Measurements from ENCODE around the gene APBA3.
A peak's percentile ranks its signal among the peaks of the same experiment; 100 is the strongest.

The APBA3 gene

GRCh38 chr19:3788996-3789778 is 27.7 kb upstream of the APBA3 start:
- no peaks in the 10 kb centered on the region for H3K36me3 ChIP-seq (ENCODE audit: control insufficient read depth in 1 of 2, insufficient read depth in 2 of 2, low read length in 2 of 2)
- H3K9ac ChIP-seq (ENCODE audit: low read depth in 1 of 2, low read length in 2 of 2): no peak overlapping the region
- no peak overlapping the region for H3K27ac ChIP-seq (ENCODE audit: low read depth, low read length)
- H3K9me3 ChIP-seq (ENCODE audit: control insufficient read depth in 1 of 2, low read length in 2 of 2): no peaks in the 10 kb centered on the region
- peaks cover 0 to 4% of the 10 kb centered on the region in 2 donors for H3K4me1 ChIP-seq (ENCODE audit: control insufficient read depth in 1 of 2, insufficient read depth in 2 of 2, low read length in 2 of 2)
- peaks cover 6 to 11% of the 10 kb centered on the region in 2 donors for H3K27me3 ChIP-seq (ENCODE audit: control insufficient read depth in 1 of 2, insufficient read depth in 2 of 2, low read length in 2 of 2)
- H3K4me3 ChIP-seq (ENCODE audit: low read depth in 1 of 2, low read length in 2 of 2): no peak overlapping the region

- Histone ChIP-seq H3K27me3 (ENCODE audit: control insufficient read depth in 1 of 2, insufficient read depth in 2 of 2, low read length in 2 of 2) (peaks cover 6 to 11% of the 10 kb centered on the region in 2 donors), H3K4me1 (ENCODE audit: control insufficient read depth in 1 of 2, insufficient read depth in 2 of 2, low read length in 2 of 2) (peaks cover 0 to 4% of the 10 kb centered on the region in 2 donors), H3K4me3 (ENCODE audit: low read depth in 1 of 2, low read length in 2 of 2) (peak within 1 kb of the TSS; percentile 46 to 63), H3K9ac (ENCODE audit: low read depth in 1 of 2, low read length in 2 of 2) (no peak within 1 kb of the TSS), H3K36me3 (ENCODE audit: control insufficient read depth in 1 of 2, insufficient read depth in 2 of 2, low read length in 2 of 2) (no peaks in the 10 kb centered on the region), H3K9me3 (ENCODE audit: control insufficient read depth in 1 of 2, low read length in 2 of 2) (peaks cover 13 to 14% of the 10 kb centered on the region in 2 donors), H3K27ac (ENCODE audit: low read depth, low read length) (no peak within 1 kb of the TSS)
Measured at GRCh38 chr19:3785938-3786824, 24.7 kb upstream of the APBA3 start, which contains the start of gene MATK. Gene MATK, minus strand, starts transcription at chr19:3786381. Its CDS starts 1,246 bp downstream, at chr19:3785135.

DNA sequence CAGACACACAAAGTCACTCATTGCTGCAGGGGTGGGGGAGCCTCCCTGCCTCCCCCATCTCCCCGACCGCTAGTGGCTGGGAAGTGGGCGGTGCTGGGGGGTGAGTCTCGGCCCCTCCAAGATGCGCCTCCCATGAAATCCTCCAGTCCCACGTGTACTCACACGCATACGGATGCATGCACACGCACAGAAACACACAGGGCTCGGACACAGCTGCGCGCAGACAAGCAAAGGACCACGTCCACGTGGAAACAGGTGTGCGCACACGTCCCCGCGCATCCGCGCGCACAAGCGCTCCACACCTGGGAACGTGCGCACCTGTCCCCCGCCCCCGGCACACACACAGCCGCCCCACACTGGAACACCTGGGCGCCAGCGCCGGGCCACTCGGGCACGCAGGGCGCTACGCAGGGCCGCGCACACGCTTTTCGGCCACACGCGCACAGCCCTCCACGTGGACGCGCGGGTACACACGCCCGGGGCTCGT is 24.0 kb upstream of the APBA3 start:
- Histone ChIP-seq H3K4me3 (ENCODE audit: low read depth in 1 of 2, low read length in 2 of 2) (peak overlapping the region; percentile 46 to 63), H3K9me3 (ENCODE audit: control insufficient read depth in 1 of 2, low read length in 2 of 2) (peaks cover 16 to 17% of the 10 kb centered on the region in 2 donors), H3K27me3 (ENCODE audit: control insufficient read depth in 1 of 2, insufficient read depth in 2 of 2, low read length in 2 of 2) (peaks cover 4 to 11% of the 10 kb centered on the region in 2 donors), H3K4me1 (ENCODE audit: control insufficient read depth in 1 of 2, insufficient read depth in 2 of 2, low read length in 2 of 2) (peaks cover 0 to 4% of the 10 kb centered on the region in 2 donors), H3K27ac (ENCODE audit: low read depth, low read length) (no peak overlapping the region), H3K9ac (ENCODE audit: low read depth in 1 of 2, low read length in 2 of 2) (no peak overlapping the region), H3K36me3 (ENCODE audit: control insufficient read depth in 1 of 2, insufficient read depth in 2 of 2, low read length in 2 of 2) (no peaks in the 10 kb centered on the region)

- H3K27ac ChIP-seq (ENCODE audit: low read depth, low read length): no peak overlapping the region
- no peaks in the 10 kb centered on the region for H3K36me3 ChIP-seq (ENCODE audit: control insufficient read depth in 1 of 2, insufficient read depth in 2 of 2, low read length in 2 of 2)
- peak overlapping the region; percentile 46 to 63 for H3K4me3 ChIP-seq (ENCODE audit: low read depth in 1 of 2, low read length in 2 of 2)
- peaks cover 3 to 11% of the 10 kb centered on the region in 2 donors for H3K27me3 ChIP-seq (ENCODE audit: control insufficient read depth in 1 of 2, insufficient read depth in 2 of 2, low read length in 2 of 2)
- peaks cover 0 to 4% of the 10 kb centered on the region in 2 donors for H3K4me1 ChIP-seq (ENCODE audit: control insufficient read depth in 1 of 2, insufficient read depth in 2 of 2, low read length in 2 of 2)
- peaks cover 16 to 17% of the 10 kb centered on the region in 2 donors for H3K9me3 ChIP-seq (ENCODE audit: control insufficient read depth in 1 of 2, low read length in 2 of 2)
- no peak overlapping the region for H3K9ac ChIP-seq (ENCODE audit: low read depth in 1 of 2, low read length in 2 of 2)
Measured at GRCh38 chr19:3784607-3785450, 23.3 kb upstream of the APBA3 start.

DNA sequence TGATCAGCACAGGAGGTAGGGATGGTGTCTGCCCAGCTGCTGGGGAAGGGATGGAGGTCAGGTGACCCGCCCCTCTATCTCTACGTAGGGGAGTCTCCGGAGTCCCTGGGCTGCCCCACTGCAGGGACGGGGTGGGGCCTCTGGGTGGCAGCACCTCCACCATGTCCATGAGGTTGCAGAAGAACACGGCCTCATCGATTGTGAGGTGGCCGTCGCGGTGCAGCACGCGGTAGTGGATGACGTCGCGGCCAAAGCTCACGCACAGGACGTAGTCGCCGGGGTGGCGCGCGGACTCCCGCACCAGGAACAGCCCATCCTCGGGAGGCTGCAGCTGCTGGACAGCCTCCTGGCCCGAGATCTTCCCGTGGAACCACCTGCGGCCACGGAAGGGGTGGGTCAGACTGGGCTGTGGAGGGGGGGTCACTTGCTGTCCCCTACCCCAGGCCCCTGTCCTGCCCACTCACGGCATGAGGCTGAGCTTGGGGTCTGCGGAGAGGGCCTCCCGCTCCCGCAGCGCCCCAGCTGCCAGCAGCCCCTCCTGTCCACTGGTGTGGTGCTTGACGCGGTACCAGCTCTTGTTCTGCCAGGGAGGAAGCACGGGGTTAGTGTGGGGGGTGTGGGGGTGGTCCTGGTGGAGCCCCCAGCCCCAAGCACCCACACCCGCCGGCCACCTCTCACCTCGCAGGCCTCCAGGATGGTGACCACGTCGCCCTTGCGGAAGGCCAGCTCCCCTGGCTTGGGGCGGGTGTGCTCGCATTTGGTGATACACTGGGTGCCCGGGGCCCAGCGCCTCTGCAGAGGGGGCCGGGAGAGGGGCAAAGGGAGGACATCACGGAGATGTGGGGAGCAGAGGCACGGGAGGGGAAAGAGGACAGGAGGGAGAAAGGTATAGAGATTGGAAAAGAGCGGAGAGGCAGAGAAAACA is 22.4 kb upstream of the APBA3 start:
- peaks cover 3 to 11% of the 10 kb centered on the region in 2 donors for H3K27me3 ChIP-seq (ENCODE audit: control insufficient read depth in 1 of 2, insufficient read depth in 2 of 2, low read length in 2 of 2)
- H3K9ac ChIP-seq (ENCODE audit: low read depth in 1 of 2, low read length in 2 of 2): no peak overlapping the region
- H3K4me3 ChIP-seq (ENCODE audit: low read depth in 1 of 2, low read length in 2 of 2): no peak overlapping the region
- H3K4me1 ChIP-seq (ENCODE audit: control insufficient read depth in 1 of 2, insufficient read depth in 2 of 2, low read length in 2 of 2): peaks cover 0 to 4% of the 10 kb centered on the region in 2 donors
- peaks cover 16 to 17% of the 10 kb centered on the region in 2 donors for H3K9me3 ChIP-seq (ENCODE audit: control insufficient read depth in 1 of 2, low read length in 2 of 2)
- no peaks in the 10 kb centered on the region for H3K36me3 ChIP-seq (ENCODE audit: control insufficient read depth in 1 of 2, insufficient read depth in 2 of 2, low read length in 2 of 2)
- H3K27ac ChIP-seq (ENCODE audit: low read depth, low read length): no peak overlapping the region

GRCh38 chr19:3782903-3783302 is 21.4 kb upstream of the APBA3 start:
- Histone ChIP-seq H3K4me1 (ENCODE audit: control insufficient read depth in 1 of 2, insufficient read depth in 2 of 2, low read length in 2 of 2) (peaks cover 0 to 4% of the 10 kb centered on the region in 2 donors), H3K36me3 (ENCODE audit: control insufficient read depth in 1 of 2, insufficient read depth in 2 of 2, low read length in 2 of 2) (no peaks in the 10 kb centered on the region), H3K9ac (ENCODE audit: low read depth in 1 of 2, low read length in 2 of 2) (no peak overlapping the region), H3K27ac (ENCODE audit: low read depth, low read length) (no peak overlapping the region), H3K9me3 (ENCODE audit: control insufficient read depth in 1 of 2, low read length in 2 of 2) (peaks cover 16 to 17% of the 10 kb centered on the region in 2 donors), H3K27me3 (ENCODE audit: control insufficient read depth in 1 of 2, insufficient read depth in 2 of 2, low read length in 2 of 2) (peaks cover 3 to 11% of the 10 kb centered on the region in 2 donors), H3K4me3 (ENCODE audit: low read depth in 1 of 2, low read length in 2 of 2) (no peak overlapping the region)

- no peak overlapping the region for H3K9ac ChIP-seq (ENCODE audit: low read depth in 1 of 2, low read length in 2 of 2)
- peaks cover 3 to 11% of the 10 kb centered on the region in 2 donors for H3K27me3 ChIP-seq (ENCODE audit: control insufficient read depth in 1 of 2, insufficient read depth in 2 of 2, low read length in 2 of 2)
- peaks cover 16 to 17% of the 10 kb centered on the region in 2 donors for H3K9me3 ChIP-seq (ENCODE audit: control insufficient read depth in 1 of 2, low read length in 2 of 2)
- no peak overlapping the region for H3K4me3 ChIP-seq (ENCODE audit: low read depth in 1 of 2, low read length in 2 of 2)
- no peaks in the 10 kb centered on the region for H3K36me3 ChIP-seq (ENCODE audit: control insufficient read depth in 1 of 2, insufficient read depth in 2 of 2, low read length in 2 of 2)
- peaks cover 0 to 4% of the 10 kb centered on the region in 2 donors for H3K4me1 ChIP-seq (ENCODE audit: control insufficient read depth in 1 of 2, insufficient read depth in 2 of 2, low read length in 2 of 2)
- H3K27ac ChIP-seq (ENCODE audit: low read depth, low read length): no peak overlapping the region
Measured at GRCh38 chr19:3782330-3782729, 20.8 kb upstream of the APBA3 start.

- Histone ChIP-seq H3K9ac (ENCODE audit: low read depth in 1 of 2, low read length in 2 of 2) (no peak overlapping the region), H3K27ac (ENCODE audit: low read depth, low read length) (no peak overlapping the region), H3K4me1 (ENCODE audit: control insufficient read depth in 1 of 2, insufficient read depth in 2 of 2, low read length in 2 of 2) (peaks cover 0 to 4% of the 10 kb centered on the region in 2 donors), H3K27me3 (ENCODE audit: control insufficient read depth in 1 of 2, insufficient read depth in 2 of 2, low read length in 2 of 2) (peaks cover 0 to 11% of the 10 kb centered on the region in 2 donors), H3K9me3 (ENCODE audit: control insufficient read depth in 1 of 2, low read length in 2 of 2) (peaks cover 16 to 17% of the 10 kb centered on the region in 2 donors), H3K36me3 (ENCODE audit: control insufficient read depth in 1 of 2, insufficient read depth in 2 of 2, low read length in 2 of 2) (no peaks in the 10 kb centered on the region), H3K4me3 (ENCODE audit: low read depth in 1 of 2, low read length in 2 of 2) (no peak overlapping the region)
Measured at GRCh38 chr19:3781603-3782002, 20.1 kb upstream of the APBA3 start.

Measured in duodenal mucosa (tissue), 2 donors.